ENCODE results near the gene CD300H.

The CD300H gene

DNA sequence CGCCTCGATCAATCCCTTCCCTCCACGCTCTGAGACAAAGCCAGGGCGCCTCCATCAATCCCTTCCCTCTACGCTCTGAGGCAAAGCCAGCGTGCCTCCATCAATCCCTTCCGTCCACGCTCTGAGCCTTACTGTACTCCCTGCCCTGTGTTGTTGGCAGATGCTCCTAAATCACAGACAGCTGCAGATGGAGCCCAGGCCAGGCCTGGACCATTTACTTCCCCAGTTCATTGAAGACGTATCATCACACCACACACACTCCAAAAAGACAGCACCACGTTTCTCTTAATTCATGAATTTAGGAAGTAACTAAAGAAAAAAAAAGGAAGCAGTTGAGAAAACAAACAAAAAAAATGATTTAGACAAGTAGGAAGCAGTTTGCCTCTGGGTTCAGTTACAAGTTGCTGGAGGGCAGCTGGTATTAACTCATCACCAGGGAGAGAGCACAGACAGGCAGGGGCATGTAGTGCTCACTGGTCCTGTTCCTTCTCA lies 32.2 kb upstream of the CD300H start:
- H3K9me2 ChIP-seq (replicated peaks; ENCODE audit: low read depth, low read length): no peaks in the 10 kb centered on the region
- no peaks in the 10 kb centered on the region for H3F3A ChIP-seq (ENCODE audit: low read depth)
- no peak for TF ChIP-seq EZH2phosphoT487 (IDR thresholded peaks at IDR 0.05; ENCODE audit: borderline replicate concordance)
- TF ChIP-seq, protein P1, sequence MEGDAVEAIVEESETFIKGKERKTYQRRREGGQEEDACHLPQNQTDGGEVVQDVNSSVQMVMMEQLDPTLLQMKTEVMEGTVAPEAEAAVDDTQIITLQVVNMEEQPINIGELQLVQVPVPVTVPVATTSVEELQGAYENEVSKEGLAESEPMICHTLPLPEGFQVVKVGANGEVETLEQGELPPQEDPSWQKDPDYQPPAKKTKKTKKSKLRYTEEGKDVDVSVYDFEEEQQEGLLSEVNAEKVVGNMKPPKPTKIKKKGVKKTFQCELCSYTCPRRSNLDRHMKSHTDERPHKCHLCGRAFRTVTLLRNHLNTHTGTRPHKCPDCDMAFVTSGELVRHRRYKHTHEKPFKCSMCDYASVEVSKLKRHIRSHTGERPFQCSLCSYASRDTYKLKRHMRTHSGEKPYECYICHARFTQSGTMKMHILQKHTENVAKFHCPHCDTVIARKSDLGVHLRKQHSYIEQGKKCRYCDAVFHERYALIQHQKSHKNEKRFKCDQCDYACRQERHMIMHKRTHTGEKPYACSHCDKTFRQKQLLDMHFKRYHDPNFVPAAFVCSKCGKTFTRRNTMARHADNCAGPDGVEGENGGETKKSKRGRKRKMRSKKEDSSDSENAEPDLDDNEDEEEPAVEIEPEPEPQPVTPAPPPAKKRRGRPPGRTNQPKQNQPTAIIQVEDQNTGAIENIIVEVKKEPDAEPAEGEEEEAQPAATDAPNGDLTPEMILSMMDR (conservative IDR thresholded peaks at IDR 0.05; ENCODE audit: low read length): no peak
- H3K4me3 ChIP-seq (ENCODE audit: low read length, poor library complexity, severe bottlenecking): no peak overlapping the region
- H3K9me3 ChIP-seq (ENCODE audit: insufficient read depth, low read depth, low read length): no peaks in the 10 kb centered on the region
- H2AFZ ChIP-seq (ENCODE audit: low read length): no peak overlapping the region
- H3K27me3 ChIP-seq (ENCODE audit: insufficient read depth, low read length, poor library complexity, severe bottlenecking): no peaks in the 10 kb centered on the region
- H3K36me3 ChIP-seq (ENCODE audit: insufficient read depth, low read length): no peaks in the 10 kb centered on the region
- H3K79me2 ChIP-seq (ENCODE audit: insufficient read depth, low read length): no peaks in the 10 kb centered on the region
- no peak overlapping the region for H3K9ac ChIP-seq (ENCODE audit: low read depth, low read length, poor library complexity, severe bottlenecking)
- H3K4me2 ChIP-seq (ENCODE audit: low read depth, low read length, poor library complexity, severe bottlenecking): no peak overlapping the region
- no peaks in the 10 kb centered on the region for H4K20me1 ChIP-seq (ENCODE audit: insufficient read depth, low read length, poor library complexity, severe bottlenecking)
- peaks cover 7% of the 10 kb centered on the region for H3K4me1 ChIP-seq (ENCODE audit: insufficient read depth, low read length, poor library complexity, severe bottlenecking)

GRCh38 chr17:74599023-74599399 lies 31.7 kb upstream of the CD300H start:
- Histone ChIP-seq H3K9me3 (ENCODE audit: insufficient read depth, low read depth, low read length) (no peaks in the 10 kb centered on the region), H3K4me1 (ENCODE audit: insufficient read depth, low read length, poor library complexity, severe bottlenecking) (peaks cover 7% of the 10 kb centered on the region), H3K79me2 (ENCODE audit: insufficient read depth, low read length) (no peaks in the 10 kb centered on the region), H3K4me2 (ENCODE audit: low read depth, low read length, poor library complexity, severe bottlenecking) (no peak overlapping the region), H2AFZ (ENCODE audit: low read length) (no peak overlapping the region), H3K9ac (ENCODE audit: low read depth, low read length, poor library complexity, severe bottlenecking) (no peak overlapping the region), H3K4me3 (ENCODE audit: low read length, poor library complexity, severe bottlenecking) (no peak overlapping the region), H3K27me3 (ENCODE audit: insufficient read depth, low read length, poor library complexity, severe bottlenecking) (no peaks in the 10 kb centered on the region), H3K9me2 (replicated peaks; ENCODE audit: low read depth, low read length) (no peaks in the 10 kb centered on the region), H4K20me1 (ENCODE audit: insufficient read depth, low read length, poor library complexity, severe bottlenecking) (no peaks in the 10 kb centered on the region), H3K36me3 (ENCODE audit: insufficient read depth, low read length) (no peaks in the 10 kb centered on the region), H3F3A (ENCODE audit: low read depth) (no peaks in the 10 kb centered on the region)
- TF ChIP-seq EZH2phosphoT487 (IDR thresholded peaks at IDR 0.05; ENCODE audit: borderline replicate concordance): no peak
- TF ChIP-seq, protein P1 (conservative IDR thresholded peaks at IDR 0.05; ENCODE audit: low read length): no peak

DNA sequence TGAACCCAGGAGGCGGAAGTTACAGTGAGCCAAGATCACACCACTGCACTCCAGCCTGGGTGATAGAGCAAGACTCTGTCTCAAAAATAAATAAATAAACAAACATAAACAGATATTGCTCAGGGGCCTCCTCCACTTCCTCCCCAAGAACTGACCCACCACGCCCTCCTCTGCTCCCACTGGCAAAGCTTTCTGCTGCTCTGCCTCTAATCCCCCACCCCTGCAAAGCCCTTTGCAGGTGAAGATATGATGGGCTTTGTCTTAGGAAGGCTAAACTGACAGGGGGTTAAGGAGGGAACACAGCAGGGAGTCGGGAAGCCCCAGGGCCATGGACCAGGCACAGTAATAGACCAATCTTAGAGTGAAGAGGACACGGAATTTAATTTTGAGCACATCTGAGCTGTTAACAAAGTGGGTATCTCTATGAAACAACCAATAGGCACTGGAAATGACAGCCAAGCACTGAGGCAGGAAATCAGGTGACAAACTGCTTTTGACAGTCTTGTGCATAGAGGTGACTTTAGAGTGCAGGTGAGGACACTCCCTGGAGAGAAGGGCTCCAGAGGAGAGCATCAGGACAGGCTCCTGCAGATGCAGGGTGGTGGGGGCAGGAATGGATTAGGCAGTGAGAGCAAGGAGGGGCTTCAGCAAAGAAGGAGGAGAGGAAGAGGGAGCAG lies 31.2 kb upstream of the CD300H start:
- Histone ChIP-seq H3K4me2 (ENCODE audit: low read depth, low read length, poor library complexity, severe bottlenecking) (no peak overlapping the region), H3K9me3 (ENCODE audit: insufficient read depth, low read depth, low read length) (no peaks in the 10 kb centered on the region), H3F3A (ENCODE audit: low read depth) (no peaks in the 10 kb centered on the region), H3K4me1 (ENCODE audit: insufficient read depth, low read length, poor library complexity, severe bottlenecking) (peaks cover 7% of the 10 kb centered on the region), H2AFZ (ENCODE audit: low read length) (no peak overlapping the region), H3K36me3 (ENCODE audit: insufficient read depth, low read length) (no peaks in the 10 kb centered on the region), H3K4me3 (ENCODE audit: low read length, poor library complexity, severe bottlenecking) (no peak overlapping the region), H3K9ac (ENCODE audit: low read depth, low read length, poor library complexity, severe bottlenecking) (no peak overlapping the region), H3K79me2 (ENCODE audit: insufficient read depth, low read length) (no peaks in the 10 kb centered on the region), H4K20me1 (ENCODE audit: insufficient read depth, low read length, poor library complexity, severe bottlenecking) (no peaks in the 10 kb centered on the region), H3K27me3 (ENCODE audit: insufficient read depth, low read length, poor library complexity, severe bottlenecking) (no peaks in the 10 kb centered on the region), H3K9me2 (replicated peaks; ENCODE audit: low read depth, low read length) (no peaks in the 10 kb centered on the region)
- TF ChIP-seq, protein P1 (conservative IDR thresholded peaks at IDR 0.05; ENCODE audit: low read length): no peak
- TF ChIP-seq EZH2phosphoT487 (IDR thresholded peaks at IDR 0.05; ENCODE audit: borderline replicate concordance): no peak

Data from Loucy (cell line).